Breast epithelium (tissue), 3 donors: Measurements from ENCODE around the gene RPS16.

Experiments used
- CTCF ChIP-seq, 3 donors: fragments of 450-650 bp; IDR thresholded peaks; one replicate each; pipeline ENCODE4 v1.5.1; 2016 to 2017; ENCODE audit warnings: antibody characterized with exemption in 3 of 3, mild to moderate bottlenecking in 3 of 3, moderate library complexity in 3 of 3
- POLR2A ChIP-seq: fragments of 450-650 bp; IDR thresholded peaks from one replicate; pipeline ENCODE4 v1.6.1; 2016; ENCODE audit warnings: antibody characterized with exemption, mild to moderate bottlenecking, moderate library complexity

DNA sequence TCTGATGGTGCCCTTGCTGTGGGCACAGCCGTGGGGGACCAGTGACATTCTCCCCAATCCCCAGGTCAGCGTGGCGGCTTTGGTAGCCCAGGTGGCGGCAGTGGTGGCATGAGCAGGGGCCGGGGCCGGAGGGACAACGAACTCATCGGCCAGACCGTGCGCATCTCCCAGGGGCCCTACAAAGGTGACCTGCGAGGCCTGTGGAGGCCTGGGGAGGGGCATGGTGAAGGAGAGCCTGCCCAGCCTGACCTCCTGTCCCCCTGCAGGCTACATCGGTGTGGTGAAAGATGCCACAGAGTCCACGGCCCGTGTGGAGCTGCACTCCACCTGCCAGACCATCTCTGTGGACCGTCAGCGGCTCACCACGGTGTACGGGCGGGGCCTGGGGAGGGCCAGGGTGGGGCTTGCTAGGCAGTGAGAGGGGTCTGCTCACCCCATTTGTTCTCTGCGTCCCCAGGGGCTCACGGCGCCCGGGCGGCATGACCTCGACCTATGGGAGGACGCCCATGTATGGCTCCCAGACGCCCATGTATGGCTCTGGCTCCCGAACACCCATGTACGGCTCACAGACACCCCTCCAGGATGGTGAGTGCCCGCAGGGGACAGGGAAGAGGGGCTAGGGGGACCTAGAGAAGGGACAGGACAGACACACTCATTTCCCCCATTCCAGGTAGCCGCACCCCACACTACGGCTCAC is 37.1 kb upstream of the RPS16 start:
- no peak for TF ChIP-seq CTCF (IDR thresholded peaks at IDR 0.05)
- no peak for TF ChIP-seq POLR2A
